Neuronal stem cell (in vitro differentiated cells): ENCODE data around the gene GALNT15.

Experiments
- DNase-seq: peaks from one replicate; pipeline ENCODE4 v3.0.0-alpha.2; 2013; ENCODE audit warnings: low spot score
- H2AFZ ChIP-seq: one replicate; pipeline ENCODE4 v1.6.1; 2013; ENCODE audit warnings: mild to moderate bottlenecking, low read length, inconsistent platforms
- H2AK5ac ChIP-seq: 2 replicates; pipeline ENCODE4 v1.6.1; 2013; ENCODE audit warnings: low read depth, mild to moderate bottlenecking, inconsistent platforms, low read length, moderate library complexity, mixed read lengths
- H2BK120ac ChIP-seq: 2 replicates; pipeline ENCODE4 v1.6.1; 2013; ENCODE audit warnings: low read depth, mild to moderate bottlenecking, inconsistent platforms, low read length, moderate library complexity, mixed read lengths
- H2BK12ac ChIP-seq: one replicate; pipeline ENCODE4 v1.6.1; 2013; ENCODE audit warnings: low read length, inconsistent platforms
- H2BK15ac ChIP-seq: 2 replicates; pipeline ENCODE4 v1.6.1; 2013; ENCODE audit warnings: mild to moderate bottlenecking, low read length, inconsistent platforms, mixed read lengths
- H2BK5ac ChIP-seq: one replicate; pipeline ENCODE4 v1.6.1; 2013; ENCODE audit warnings: inconsistent platforms, mild to moderate bottlenecking, low read length, moderate library complexity
- H3K14ac ChIP-seq: one replicate; pipeline ENCODE4 v1.6.1; 2013; ENCODE audit warnings: low read length, inconsistent platforms
- H3K18ac ChIP-seq: 2 replicates; pipeline ENCODE4 v1.6.1; 2013; ENCODE audit warnings: low read length, inconsistent platforms
- H3K23ac ChIP-seq: 2 replicates; pipeline ENCODE4 v1.6.1; 2013; ENCODE audit warnings: low read depth, mild to moderate bottlenecking, mixed read lengths, low read length, inconsistent platforms; ENCODE audit not compliant: poor library complexity
- H3K27ac ChIP-seq: replicated peaks from 3 replicates; pipeline ENCODE4 v1.5.1; 2013; ENCODE audit warnings: low read length, inconsistent platforms
- H3K27me3 ChIP-seq, 3 experiments: 2 replicates each; pipeline ENCODE4 v1.6.1; 2013; ENCODE audit warnings: low read length in 3 of 3, mild to moderate bottlenecking in 2 of 3, inconsistent platforms in 1 of 3, low read depth in 1 of 3, mixed read lengths in 1 of 3, moderate library complexity in 1 of 3; ENCODE audit not compliant: control insufficient read depth in 3 of 3, insufficient read depth in 3 of 3
- H3K36me3 ChIP-seq, 2 donors: replicated peaks in 1 of 2; 2 replicates each; pipeline ENCODE4 v1.6.1; 2013; ENCODE audit warnings: low read length in 2 of 2; ENCODE audit not compliant: control insufficient read depth in 2 of 2, insufficient read depth in 2 of 2
- H3K4ac ChIP-seq: 2 replicates; pipeline ENCODE4 v1.6.1; 2013; ENCODE audit warnings: inconsistent platforms, mild to moderate bottlenecking, low read length, moderate library complexity
- H3K4me1 ChIP-seq, 2 donors: 1 replicate in 1 of 2; 2 replicates in 1 of 2; pipeline ENCODE4 v1.6.1; 2013; ENCODE audit warnings: low read length in 2 of 2, low read depth in 1 of 2; ENCODE audit not compliant: control insufficient read depth in 2 of 2, insufficient read depth in 1 of 2
- H3K4me2 ChIP-seq: one replicate; pipeline ENCODE4 v1.6.1; 2013; ENCODE audit warnings: mild to moderate bottlenecking, low read length, inconsistent platforms; ENCODE audit not compliant: insufficient read depth, poor library complexity, severe bottlenecking
- H3K4me3 ChIP-seq, 2 donors: 2 replicates each; pipeline ENCODE4 v1.5.1; 2013; ENCODE audit warnings: low read length in 2 of 2, mild to moderate bottlenecking in 2 of 2, inconsistent platforms in 1 of 2, moderate library complexity in 1 of 2
- H3K79me1 ChIP-seq: one replicate; pipeline ENCODE4 v1.6.1; 2013; ENCODE audit warnings: low read depth, mild to moderate bottlenecking, inconsistent platforms, low read length, moderate library complexity
- H3K9ac ChIP-seq: one replicate; pipeline ENCODE4 v1.6.1; 2013; ENCODE audit warnings: mild to moderate bottlenecking, low read depth, low read length, inconsistent platforms; ENCODE audit not compliant: poor library complexity
- H3K9me3 ChIP-seq, 2 donors: replicated peaks in 1 of 2; 2 replicates each; pipeline versions ENCODE3 to v1.6.1; 2013; ENCODE audit warnings: low read length in 2 of 2, mild to moderate bottlenecking in 2 of 2, inconsistent platforms in 1 of 2, low read depth in 1 of 2, mixed read lengths in 1 of 2, moderate library complexity in 1 of 2; ENCODE audit not compliant: control insufficient read depth in 2 of 2, insufficient read depth in 1 of 2
- H4K8ac ChIP-seq: one replicate; pipeline ENCODE4 v1.6.1; 2013; ENCODE audit warnings: low read depth, mild to moderate bottlenecking, inconsistent platforms, low read length, moderate library complexity
- H4K91ac ChIP-seq: one replicate; pipeline ENCODE4 v1.6.1; 2013; ENCODE audit warnings: low read length, low read depth, mild to moderate bottlenecking, inconsistent platforms; ENCODE audit not compliant: poor library complexity
- WGBS, 2 donors: extraction: QIAGEN DNeasy Blood & Tissue Kit; methylation state at CpG; one replicate each; pipeline ENCODE4 v1.1.7; 2013; ENCODE audit warnings: missing lambda C conversion rate in 2 of 2, mixed read lengths in 1 of 2; ENCODE audit not compliant: insufficient read length in 2 of 2, insufficient replicate concordance in 1 of 2; ENCODE audit errors: extremely low coverage in 2 of 2; 5-methylcytosine and 5-hydroxymethylcytosine counted together

Gene GALNT15

GRCh38 chr3:16229681-16230080, 55.2 kb downstream of the GALNT15 start:
- Histone ChIP-seq H3K4me2 (no peak overlapping the region), H4K8ac (no peak overlapping the region), H3K27me3 (no peaks in the 10 kb centered on the region), H2AK5ac (no peak overlapping the region), H3K9ac (no peak overlapping the region), H3K4me1 (peaks cover 0 to 1% of the 10 kb centered on the region in 2 donors), H3K27ac (no peak overlapping the region), H2BK120ac (no peak overlapping the region), H3K36me3 (no peaks in the 10 kb centered on the region), H3K9me3 (no peaks in the 10 kb centered on the region), H2BK5ac (no peak overlapping the region), H2BK15ac (no peak overlapping the region), H3K18ac (no peak overlapping the region), H3K4ac (no peak overlapping the region), H4K91ac (no peak overlapping the region), H3K79me1 (no peaks in the 10 kb centered on the region), H2BK12ac (no peak overlapping the region), H3K23ac (no peak overlapping the region), H3K14ac (no peak overlapping the region), H3K4me3 (no peak overlapping the region), H2AFZ (no peak overlapping the region)
- no peak for DNase-seq

- no peaks in the 10 kb centered on the region for H3K9me3 ChIP-seq
- no peak overlapping the region for H3K4me3 ChIP-seq
- no CpG with 5 or more reads among the region's 2 CpGs for WGBS, 2 donors
- no peak overlapping the region for H2AFZ ChIP-seq
- H3K27me3 ChIP-seq, result no peaks in the 10 kb centered on the region
- no peak overlapping the region for H2BK12ac ChIP-seq
- no peak overlapping the region for H2BK15ac ChIP-seq
- no peaks in the 10 kb centered on the region for H3K79me1 ChIP-seq
- H3K4me2 ChIP-seq, result no peak overlapping the region
- H3K4ac ChIP-seq, result no peak overlapping the region
- no peak overlapping the region for H3K14ac ChIP-seq
- H3K36me3 ChIP-seq, result no peaks in the 10 kb centered on the region
- no peak overlapping the region for H3K18ac ChIP-seq
- H3K27ac ChIP-seq, result no peak overlapping the region
- H3K23ac ChIP-seq, result no peak overlapping the region
- DNase-seq, result no peak
- no peak overlapping the region for H2BK5ac ChIP-seq
- H3K4me1 ChIP-seq, result peaks cover 0 to 1% of the 10 kb centered on the region in 2 donors
- no peak overlapping the region for H4K91ac ChIP-seq
- H2BK120ac ChIP-seq, result no peak overlapping the region
- no peak overlapping the region for H4K8ac ChIP-seq
- H3K9ac ChIP-seq, result no peak overlapping the region
- H2AK5ac ChIP-seq, result no peak overlapping the region
Observed at GRCh38 chr3:16231983-16232382, 57.5 kb downstream of the GALNT15 start.

GRCh38 chr3:16233806-16234205, 59.3 kb downstream of the GALNT15 start:
- no peak overlapping the region for H4K91ac ChIP-seq
- H2BK12ac ChIP-seq, result no peak overlapping the region
- no peak overlapping the region for H3K27ac ChIP-seq
- H3K9ac ChIP-seq, result no peak overlapping the region
- H3K18ac ChIP-seq, result no peak overlapping the region
- no peak overlapping the region for H2AK5ac ChIP-seq
- H3K4me3 ChIP-seq, result no peak overlapping the region
- no peaks in the 10 kb centered on the region for H3K79me1 ChIP-seq
- no peak overlapping the region for H3K4ac ChIP-seq
- H2BK15ac ChIP-seq, result no peak overlapping the region
- H3K23ac ChIP-seq, result no peak overlapping the region
- H3K4me2 ChIP-seq, result no peak overlapping the region
- WGBS, 2 donors, result no CpG with 5 or more reads among the region's 1 CpG
- no peak overlapping the region for H3K14ac ChIP-seq
- no peaks in the 10 kb centered on the region for H3K4me1 ChIP-seq
- no peak overlapping the region for H2BK5ac ChIP-seq
- no peaks in the 10 kb centered on the region for H3K9me3 ChIP-seq
- no peak for DNase-seq
- H2BK120ac ChIP-seq, result no peak overlapping the region
- no peak overlapping the region for H4K8ac ChIP-seq
- H2AFZ ChIP-seq, result no peak overlapping the region
- no peaks in the 10 kb centered on the region for H3K36me3 ChIP-seq
- no peaks in the 10 kb centered on the region for H3K27me3 ChIP-seq

GRCh38 chr3:16234281-16234680, 59.8 kb downstream of the GALNT15 start:
- Histone ChIP-seq H2AK5ac (no peak overlapping the region), H2BK5ac (no peak overlapping the region), H3K18ac (no peak overlapping the region), H3K4ac (no peak overlapping the region), H2BK120ac (no peak overlapping the region), H3K9me3 (no peaks in the 10 kb centered on the region), H3K27me3 (peaks cover 0 to 3% (median 0%) of the 10 kb centered on the region in 3 experiments), H3K4me3 (no peak overlapping the region), H4K8ac (no peak overlapping the region), H3K14ac (no peak overlapping the region), H3K36me3 (no peaks in the 10 kb centered on the region), H3K79me1 (no peaks in the 10 kb centered on the region), H3K23ac (no peak overlapping the region), H4K91ac (no peak overlapping the region), H3K4me2 (no peak overlapping the region), H2BK15ac (no peak overlapping the region), H3K9ac (no peak overlapping the region), H3K27ac (no peak overlapping the region), H2AFZ (no peak overlapping the region), H2BK12ac (no peak overlapping the region), H3K4me1 (no peaks in the 10 kb centered on the region)
- no CpG with 5 or more reads among the region's 2 CpGs for WGBS, 2 donors
- no peak for DNase-seq
